MCF 10A (cell line): Measurements from ENCODE around the gene YBX2. TPM values are rescaled to one million over a fixed set of nuclear protein-coding genes. Genes with fewer than 3 reads are reported as not detected.

Source experiments
- BruUV-seq: library from RNA; stranded (reverse); fragments of 400-500 nt; replicated peaks from 2 replicates; lab custom pipeline; 2021; lab: Mats Ljungman, UMichigan
- CTCF ChIA-PET: fragments of 300-600 bp; sonication (Branson Sonifier 250); formaldehyde crosslinking; extraction: SDS; loops from one replicate; lab custom pipeline; 2021; ENCODE audit warnings: antibody characterized with exemption, inconsistent platforms; lab: Yijun Ruan, JAX
- POLR2A ChIA-PET: fragments of 300-600, 350-650 bp; sonication (Branson Sonifier 250); formaldehyde crosslinking; extraction: SDS; loops from one replicate; lab custom pipeline; 2020; ENCODE audit warnings: antibody characterized with exemption, inconsistent platforms; lab: Yijun Ruan, JAX
- DNase-seq: peaks from one replicate; pipeline ENCODE4 v3.0.0-alpha.2; 2018; ENCODE audit not compliant: unreplicated experiment
- H3K27ac Mint-ChIP-seq: one replicate; pipeline ENCODE4 v1.8.0; 2022; ENCODE audit warnings: mild to moderate bottlenecking, low read depth, mixed read lengths; ENCODE audit not compliant: unreplicated experiment
- H3K27me3 Mint-ChIP-seq: one replicate; pipeline ENCODE4 v1.8.0; 2022; ENCODE audit warnings: mixed read lengths; ENCODE audit not compliant: insufficient read depth, unreplicated experiment
- H3K36me3 Mint-ChIP-seq: one replicate; pipeline ENCODE4 v1.8.0; 2022; ENCODE audit warnings: mild to moderate bottlenecking, moderate library complexity, mixed read lengths; ENCODE audit not compliant: insufficient read depth, unreplicated experiment
- H3K4me1 Mint-ChIP-seq: one replicate; pipeline ENCODE4 v1.8.0; 2022; ENCODE audit warnings: mixed read lengths; ENCODE audit not compliant: insufficient read depth, unreplicated experiment
- H3K4me3 Mint-ChIP-seq: one replicate; pipeline ENCODE4 v1.8.0; 2022; ENCODE audit warnings: mild to moderate bottlenecking, moderate library complexity, mixed read lengths; ENCODE audit not compliant: unreplicated experiment
- H3K9me3 Mint-ChIP-seq: one replicate; pipeline ENCODE4 v1.8.0; 2022; ENCODE audit warnings: mixed read lengths; ENCODE audit not compliant: unreplicated experiment
- CTCF ChIP-seq: fragments of 200-600 bp; IDR thresholded peaks from one replicate; pipeline ENCODE4 v1.8.0; 2022; ENCODE audit warnings: antibody characterized with exemption, mild to moderate bottlenecking; ENCODE audit not compliant: unreplicated experiment
- intact Hi-C: fragments of 100-400 bp; cut with micrococcal nuclease; formaldehyde crosslinking; loops from 2 replicates; pipeline ENCODE4 v1.14.1; 2022
- total RNA-seq: library from RNA; stranded (reverse); gene quantifications from 2 replicates; pipeline ENCODE4 v1.2.3, GENCODE V29; 2022

The YBX2 gene
- total RNA-seq, 1 experiment from 2014 or later, result 0.40 TPM

DNA sequence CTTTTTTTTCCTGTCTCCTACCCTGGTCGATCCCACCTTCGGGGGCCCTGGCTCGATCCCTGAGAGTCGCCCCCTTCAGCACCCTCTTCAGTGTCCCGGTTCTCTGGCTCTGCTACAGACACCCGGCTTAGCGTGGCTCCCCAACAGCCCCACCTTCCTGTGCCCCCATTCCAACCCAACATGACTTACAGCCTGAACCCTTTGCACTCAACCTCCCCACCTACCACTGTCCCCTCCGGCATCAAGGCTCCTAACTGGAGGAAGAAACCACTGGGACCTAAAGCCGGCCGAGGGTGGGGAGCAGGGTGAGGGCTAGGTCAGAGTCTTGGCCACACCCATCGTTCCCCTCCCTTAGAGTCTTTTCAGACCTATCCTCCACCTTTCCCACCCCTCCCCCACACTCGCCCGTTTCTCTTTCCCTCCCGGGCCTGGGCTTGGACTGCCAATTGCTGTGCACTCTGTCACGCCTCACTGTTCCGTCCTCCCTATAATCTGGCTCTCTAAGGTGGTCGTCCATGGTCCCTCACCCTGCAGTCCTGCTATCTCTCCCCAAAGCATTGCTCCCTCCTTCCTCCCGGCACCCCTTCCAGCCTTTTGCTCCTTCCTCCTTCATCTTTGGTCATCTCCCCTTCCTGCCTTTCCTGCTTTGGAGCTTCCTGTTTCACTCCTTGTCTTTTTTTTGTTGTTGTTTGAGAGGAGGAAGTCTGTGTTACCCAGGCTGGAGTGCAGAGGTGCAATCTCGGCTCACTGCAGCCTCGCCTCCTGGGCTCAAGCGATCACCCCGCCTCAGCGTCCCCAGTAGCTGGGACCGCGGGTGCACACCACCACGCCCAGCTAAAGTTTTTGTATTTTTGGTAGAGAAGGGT lies 31.3 kb downstream of the YBX2 start:
- DNase-seq, result peak; percentile 83
- POLR2A ChIA-PET, result interaction anchor here (0.6 to 3.9 kb wide), 6 partner anchors 22 to 950 kb away, joined by 3 to 31 read pairs (median 4); partner anchors contain the start of genes GABARAP and SOX15
- peak overlapping the region; percentile 76 for H3K27ac Mint-ChIP-seq
- TF ChIP-seq CTCF, result no peak
- H3K27me3 Mint-ChIP-seq, result no peaks in the 10 kb centered on the region
- H3K4me3 Mint-ChIP-seq, result peak overlapping the region; percentile 73
- H3K9me3 Mint-ChIP-seq, result no peaks in the 10 kb centered on the region
- CTCF ChIA-PET, result interaction anchor here (0.7 to 1.4 kb wide), 2 partner anchors 17 to 1969 kb away, joined by 3 read pairs; no protein-coding TSS in a partner anchor
- peaks cover 35% of the 10 kb centered on the region for H3K4me1 Mint-ChIP-seq
- BruUV-seq, result no TSS peak
- intact Hi-C loops, result no loop called here
- H3K36me3 Mint-ChIP-seq, result peaks cover 11% of the 10 kb centered on the region

DNA sequence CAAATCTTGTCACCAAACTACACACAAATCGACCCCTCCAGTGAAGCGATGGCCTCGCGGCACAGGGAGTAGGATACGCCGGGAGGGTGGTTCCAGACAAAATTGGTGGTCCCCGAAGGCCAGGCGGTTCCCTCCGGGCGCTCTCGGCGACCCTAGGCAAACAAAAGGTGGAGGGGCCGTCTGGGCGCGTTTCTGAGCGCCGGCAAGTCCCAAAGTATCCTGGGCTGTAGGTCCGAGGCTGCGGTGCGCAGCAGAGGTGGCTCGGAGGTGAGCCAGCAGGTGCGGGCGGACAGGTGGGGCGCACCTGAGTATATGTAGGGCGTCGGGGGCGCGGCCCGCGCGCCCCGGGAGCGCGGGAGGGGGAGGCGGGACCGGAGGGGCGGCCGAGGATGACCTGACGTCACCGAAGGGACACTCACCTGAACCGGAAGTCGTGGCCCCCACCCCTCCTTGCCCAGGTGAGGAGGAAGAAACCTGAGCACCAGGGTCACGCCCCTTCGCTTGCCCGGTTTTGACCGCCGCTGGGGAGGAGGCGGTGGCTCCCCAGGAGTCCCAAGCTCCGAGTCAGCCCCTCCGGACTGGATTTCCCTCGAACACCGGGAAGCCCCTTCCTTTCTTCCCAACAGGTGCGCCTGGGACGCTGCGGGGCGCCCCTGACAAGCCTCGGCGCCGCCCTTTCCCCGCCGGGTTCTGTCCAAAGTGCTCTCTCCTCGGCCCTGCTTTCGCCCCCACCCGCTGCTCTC lies 32.1 kb downstream of the YBX2 start, which contains the start of gene CLDN7:
CLDN7 (minus strand) TSS at position 287 of the 743 bp plus-strand sequence. CDS start 435 bp downstream, outside the sequence.
- CTCF ChIA-PET, result no interaction called here
- intact Hi-C loops, result no loop called here
- POLR2A ChIA-PET, result interaction anchor here (1.1 to 3.9 kb wide), 3 partner anchors 21 to 43 kb away, joined by 3 to 31 read pairs (median 6); partner anchors contain the start of genes ACADVL, DLG4, GABARAP and PHF23
- TF ChIP-seq CTCF, result no peak
- Mint-ChIP-seq H3K4me3 (peak within 1 kb of the TSS; percentile 73), H3K36me3 (peaks cover 19% of the 10 kb centered on the region), H3K4me1 (peaks cover 35% of the 10 kb centered on the region), H3K9me3 (no peaks in the 10 kb centered on the region), H3K27me3 (no peaks in the 10 kb centered on the region), H3K27ac (peak within 1 kb of the TSS; percentile 79)
- BruUV-seq, result no TSS peak
- peak; percentile 90 for DNase-seq

- intact Hi-C loops, result no loop called here
Observed at GRCh38 chr17:7261379-7262191, 32.9 kb downstream of the YBX2 start.

More at GRCh38 chr17:7261379-7262191, 32.9 kb downstream of the YBX2 start:
- DNase-seq, result no peak
- CTCF ChIA-PET, result interaction anchor here (0.6 kb wide), 1 partner anchor 159 kb away, joined by 3 read pairs; no protein-coding TSS in a partner anchor
- Mint-ChIP-seq H3K9me3 (no peaks in the 10 kb centered on the region), H3K27ac (peak overlapping the region; percentile 79), H3K4me3 (peak overlapping the region; percentile 73), H3K4me1 (peaks cover 35% of the 10 kb centered on the region), H3K36me3 (peaks cover 27% of the 10 kb centered on the region), H3K27me3 (no peaks in the 10 kb centered on the region)
- TF ChIP-seq CTCF, result no peak
- POLR2A ChIA-PET, result interaction anchor here (0.6 to 1.2 kb wide), 3 partner anchors 22 to 160 kb away, joined by 3 to 6 read pairs (median 4); partner anchors contain the start of genes ACADVL, DLG4 and PHF23
- no TSS peak for BruUV-seq
